NT2/D1 (cell line): ENCODE data around the gene CNN3.

ENCODE experiments used
- DNase-seq: peaks from one replicate; pipeline ENCODE4 v3.0.0-alpha.2; 2011; ENCODE audit warnings: low read depth, low spot score
- H3K27me3 ChIP-seq: 2 replicates; pipeline ENCODE4 v1.6.0; 2011; ENCODE audit warnings: mild to moderate bottlenecking; ENCODE audit not compliant: insufficient read length, insufficient read depth
- H3K36me3 ChIP-seq: 2 replicates; pipeline ENCODE4 v1.6.1; 2011; ENCODE audit warnings: mild to moderate bottlenecking, low read length, mixed read lengths; ENCODE audit not compliant: insufficient read depth, insufficient read length
- H3K4me1 ChIP-seq: 2 replicates; pipeline ENCODE4 v1.5.1; 2011; ENCODE audit not compliant: insufficient read depth, insufficient read length
- H3K4me3 ChIP-seq: 2 replicates; pipeline ENCODE4 v1.5.1; 2011; ENCODE audit warnings: low read depth; ENCODE audit not compliant: insufficient read length
- H3K9ac ChIP-seq: 2 replicates; pipeline ENCODE4 v1.6.0; 2011; ENCODE audit warnings: low read depth; ENCODE audit not compliant: insufficient read length
- H3K9me3 ChIP-seq: 2 replicates; pipeline ENCODE4 v1.5.1; 2011; ENCODE audit warnings: mild to moderate bottlenecking, low read length; ENCODE audit not compliant: insufficient read depth
- SUZ12 ChIP-seq: IDR thresholded peaks from 2 replicates; pipeline ENCODE4 v1.6.1; 2011; ENCODE audit not compliant: insufficient read length, insufficient read depth; ENCODE audit errors: extremely low read depth
- YY1 ChIP-seq: IDR thresholded peaks from 2 replicates; pipeline ENCODE4 v1.6.1; 2011; ENCODE audit not compliant: insufficient read length, insufficient read depth
- ZNF274 ChIP-seq: IDR thresholded peaks from 2 replicates; pipeline ENCODE4 v1.6.1; 2011; ENCODE audit warnings: mild to moderate bottlenecking, low read depth, low read length

Gene CNN3

DNA sequence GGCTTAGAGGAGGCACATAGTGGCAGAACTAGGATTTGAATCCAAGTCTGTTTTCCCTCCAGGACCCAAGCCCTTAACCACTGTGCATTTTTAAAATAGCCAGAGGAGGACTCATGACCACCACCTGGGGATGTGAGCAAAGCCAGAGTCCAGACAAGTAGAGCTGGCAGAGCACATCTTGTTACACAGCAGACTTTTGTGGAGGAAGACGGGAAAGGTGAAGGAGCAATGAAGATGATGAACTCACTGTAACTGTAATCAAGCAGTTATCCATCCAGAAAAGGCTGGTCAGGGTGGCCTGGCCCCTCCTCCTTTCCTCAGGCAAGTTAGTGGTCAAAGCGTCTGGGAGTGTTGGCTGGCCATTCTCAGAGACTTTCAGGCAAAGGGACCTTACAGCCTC lies 55.9 kb downstream of the CNN3 start:
- Histone ChIP-seq H3K9ac (no peak overlapping the region), H3K36me3 (no peaks in the 10 kb centered on the region), H3K9me3 (no peaks in the 10 kb centered on the region), H3K27me3 (no peaks in the 10 kb centered on the region), H3K4me3 (no peak overlapping the region), H3K4me1 (peaks cover 3% of the 10 kb centered on the region)
- TF ChIP-seq SUZ12: no peak
- TF ChIP-seq YY1: no peak
- no peak for TF ChIP-seq ZNF274
- no peak for DNase-seq

DNA sequence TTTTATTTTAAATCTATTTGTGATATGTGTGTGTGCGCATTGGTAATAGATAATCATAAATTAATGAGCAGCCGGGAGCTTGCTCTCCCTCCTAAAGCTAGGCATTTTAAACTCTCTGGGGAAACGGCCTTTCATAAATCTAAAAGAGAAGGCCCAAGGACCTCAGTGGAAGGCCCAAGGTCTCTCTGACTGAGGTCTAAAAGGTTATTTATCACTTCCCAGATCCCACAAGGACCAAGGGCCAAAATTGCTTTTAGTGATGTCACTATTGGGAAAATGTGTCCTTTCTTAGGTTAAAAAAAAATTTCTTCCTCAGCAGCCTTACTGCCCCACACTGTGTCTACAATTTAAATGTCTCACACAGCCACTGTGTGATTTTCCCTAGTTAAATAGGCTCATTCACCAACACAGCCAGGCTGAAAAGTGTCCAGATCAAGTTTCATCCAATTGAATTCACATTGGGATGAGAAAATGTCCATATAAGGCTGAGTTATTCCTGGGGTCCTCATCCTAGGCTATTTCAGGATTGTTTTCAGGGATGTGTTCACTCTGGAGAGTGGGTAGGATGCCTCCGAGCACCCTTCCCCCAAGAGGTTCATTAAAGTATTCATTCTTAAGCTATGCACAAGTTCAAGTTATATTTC lies 60.6 kb downstream of the CNN3 start:
- no peaks in the 10 kb centered on the region for H3K36me3 ChIP-seq
- H3K9ac ChIP-seq: no peak overlapping the region
- peaks cover 10% of the 10 kb centered on the region for H3K4me1 ChIP-seq
- no peaks in the 10 kb centered on the region for H3K9me3 ChIP-seq
- TF ChIP-seq ZNF274 (no peak), YY1 (no peak), SUZ12 (no peak)
- no peak for DNase-seq
- H3K27me3 ChIP-seq: no peaks in the 10 kb centered on the region
- H3K4me3 ChIP-seq: no peak overlapping the region

DNA sequence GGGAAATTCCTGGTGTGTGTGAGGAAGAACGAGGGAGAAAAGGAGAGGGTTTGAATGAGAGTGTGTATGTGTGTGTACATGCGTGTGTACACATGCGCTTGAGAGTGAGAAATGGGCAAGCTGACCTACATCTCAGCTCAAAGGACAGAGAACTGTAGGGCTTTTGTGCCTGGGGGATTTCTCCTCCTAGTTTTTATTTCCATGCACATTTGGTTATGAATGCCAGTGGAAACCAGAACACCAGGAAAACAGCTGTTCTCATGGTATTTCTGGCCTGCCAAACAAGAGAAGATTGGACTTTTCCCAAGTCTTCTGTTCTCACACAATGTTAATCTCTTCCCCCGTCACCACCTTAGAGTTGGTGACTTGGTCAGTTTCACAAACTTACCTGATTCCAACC lies 61.5 kb downstream of the CNN3 start:
- Histone ChIP-seq H3K36me3 (no peaks in the 10 kb centered on the region), H3K4me1 (peaks cover 7% of the 10 kb centered on the region), H3K9me3 (no peaks in the 10 kb centered on the region), H3K27me3 (no peaks in the 10 kb centered on the region), H3K4me3 (no peak overlapping the region), H3K9ac (no peak overlapping the region)
- no peak for TF ChIP-seq YY1
- TF ChIP-seq SUZ12: no peak
- TF ChIP-seq ZNF274: no peak
- no peak for DNase-seq

DNA sequence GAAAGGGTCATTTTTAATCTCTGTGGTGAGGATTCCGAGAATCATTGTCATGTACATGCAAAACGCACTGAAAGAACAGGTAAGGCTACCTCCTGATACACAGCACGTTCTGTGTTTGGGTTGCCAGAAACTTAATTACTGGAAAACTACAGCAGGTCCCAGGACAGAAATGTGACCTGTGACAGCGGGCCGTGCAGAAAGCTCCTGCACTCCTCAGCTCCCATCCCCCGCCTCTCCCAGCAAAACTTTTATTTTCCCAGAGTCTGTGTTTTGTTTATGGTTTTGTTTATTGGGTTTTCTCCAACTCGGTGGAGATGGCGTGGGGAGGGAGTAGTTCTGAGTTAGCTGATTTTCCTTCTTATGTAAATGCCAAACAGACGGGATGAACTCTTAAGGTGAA lies 62.1 kb downstream of the CNN3 start:
- Histone ChIP-seq H3K9ac (no peak overlapping the region), H3K4me1 (peaks cover 7% of the 10 kb centered on the region), H3K4me3 (no peak overlapping the region), H3K36me3 (no peaks in the 10 kb centered on the region), H3K27me3 (no peaks in the 10 kb centered on the region), H3K9me3 (no peaks in the 10 kb centered on the region)
- TF ChIP-seq SUZ12: no peak
- no peak for TF ChIP-seq YY1
- no peak for TF ChIP-seq ZNF274
- no peak for DNase-seq

DNA sequence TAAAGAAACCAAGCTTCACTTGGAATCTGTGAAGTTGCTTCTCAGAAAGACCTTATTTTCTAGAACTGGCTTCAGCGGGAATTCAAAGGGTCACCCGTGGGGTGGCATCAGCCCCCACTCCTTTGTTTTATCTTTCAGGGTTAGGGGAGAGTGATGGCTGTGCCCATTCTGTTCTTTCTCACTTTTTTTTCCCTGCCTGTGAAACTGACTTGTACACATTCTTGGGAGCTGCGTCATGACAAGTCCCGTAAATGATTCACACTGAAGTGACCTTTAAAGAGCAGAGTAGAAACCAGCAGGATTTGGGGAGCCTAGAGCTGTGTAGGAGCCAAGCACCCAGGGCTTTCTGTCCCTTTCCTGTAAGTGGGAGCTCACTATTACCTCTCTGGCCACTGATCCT lies 63.0 kb downstream of the CNN3 start:
- H3K9ac ChIP-seq: peak overlapping the region; percentile 2
- no peaks in the 10 kb centered on the region for H3K27me3 ChIP-seq
- H3K4me3 ChIP-seq: no peak overlapping the region
- H3K9me3 ChIP-seq: no peaks in the 10 kb centered on the region
- DNase-seq: no peak
- H3K36me3 ChIP-seq: no peaks in the 10 kb centered on the region
- TF ChIP-seq ZNF274 (no peak), SUZ12 (no peak), YY1 (no peak)
- H3K4me1 ChIP-seq: peaks cover 7% of the 10 kb centered on the region

DNA sequence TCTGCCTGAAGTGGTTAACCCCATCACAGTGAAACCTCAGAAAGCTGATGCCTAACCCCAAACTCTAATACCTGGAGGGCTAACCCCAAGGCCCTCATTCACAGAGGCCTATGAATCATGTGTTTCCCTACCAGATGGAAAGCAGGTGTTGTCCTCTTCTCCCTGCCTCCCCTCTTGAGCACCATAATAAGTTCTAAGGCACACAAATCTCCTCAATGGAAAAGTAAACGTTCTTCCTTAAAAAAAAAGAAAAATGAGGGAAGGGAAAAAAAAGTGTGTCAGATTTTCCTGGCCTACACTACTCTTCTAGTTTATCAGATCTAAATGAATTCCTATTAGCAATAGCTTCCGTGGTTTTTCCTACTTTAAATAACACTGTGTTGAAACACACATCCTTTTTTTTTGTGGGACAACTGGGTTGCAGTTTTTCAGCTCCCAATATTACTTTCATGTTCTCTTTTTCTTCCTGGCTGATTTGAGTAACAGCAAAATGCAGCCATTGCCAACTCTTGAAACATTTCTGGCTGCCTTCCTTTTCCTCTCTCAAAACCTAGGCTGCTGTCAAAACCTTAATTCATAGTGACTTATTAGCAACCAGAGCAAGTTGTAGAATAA lies 63.5 kb downstream of the CNN3 start:
- Histone ChIP-seq H3K36me3 (no peaks in the 10 kb centered on the region), H3K4me1 (peaks cover 7% of the 10 kb centered on the region), H3K9ac (peak overlapping the region; percentile 2), H3K9me3 (no peaks in the 10 kb centered on the region), H3K4me3 (no peak overlapping the region), H3K27me3 (no peaks in the 10 kb centered on the region)
- no peak for TF ChIP-seq YY1
- TF ChIP-seq SUZ12: no peak
- TF ChIP-seq ZNF274: no peak
- no peak for DNase-seq

DNA sequence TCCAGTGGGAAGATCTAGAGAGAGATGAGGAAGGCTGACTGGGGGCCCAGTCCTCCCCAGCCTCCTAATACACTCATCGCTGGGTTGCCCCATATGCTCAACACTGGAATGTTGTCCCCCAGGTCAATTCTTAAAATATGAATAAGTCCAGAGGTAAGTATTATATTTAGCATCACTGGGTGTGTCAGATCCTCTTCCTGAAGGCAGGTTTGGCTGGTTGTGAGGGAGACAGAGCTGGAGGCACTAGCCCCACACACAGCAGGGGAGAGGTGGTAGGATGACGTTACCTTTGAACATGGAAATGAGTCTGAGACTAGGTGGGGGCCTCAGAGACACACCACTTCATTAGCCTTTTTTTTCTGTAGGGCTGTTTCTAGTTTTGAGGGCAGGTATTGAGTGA lies 64.2 kb downstream of the CNN3 start:
- TF ChIP-seq ZNF274 (no peak), YY1 (no peak), SUZ12 (no peak)
- Histone ChIP-seq H3K9ac (no peak overlapping the region), H3K4me1 (peaks cover 7% of the 10 kb centered on the region), H3K27me3 (no peaks in the 10 kb centered on the region), H3K9me3 (no peaks in the 10 kb centered on the region), H3K36me3 (no peaks in the 10 kb centered on the region), H3K4me3 (no peak overlapping the region)
- no peak for DNase-seq

DNA sequence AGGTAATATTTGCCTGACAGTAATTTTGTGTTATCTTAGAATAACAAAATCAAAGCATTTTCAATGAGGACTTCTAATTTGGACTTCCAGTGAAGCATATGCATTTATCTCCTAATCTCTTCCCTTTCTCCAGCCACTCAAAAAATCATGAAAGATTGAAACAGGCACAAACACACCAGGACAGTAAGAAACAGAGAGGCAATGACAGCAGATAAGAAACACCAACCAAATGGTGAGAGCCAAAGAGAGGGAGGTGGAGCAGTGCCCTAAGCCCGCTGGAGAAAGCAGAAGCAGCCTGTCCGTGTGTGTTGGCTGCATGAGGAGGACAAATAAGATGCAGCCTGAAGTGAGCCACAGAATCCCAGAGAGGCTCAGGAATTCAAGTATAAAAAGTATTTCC lies 67.7 kb downstream of the CNN3 start:
- TF ChIP-seq YY1 (no peak), ZNF274 (no peak), SUZ12 (no peak)
- Histone ChIP-seq H3K36me3 (no peaks in the 10 kb centered on the region), H3K27me3 (peaks cover 7% of the 10 kb centered on the region), H3K9ac (no peak overlapping the region), H3K9me3 (no peaks in the 10 kb centered on the region), H3K4me1 (peaks cover 11% of the 10 kb centered on the region), H3K4me3 (no peak overlapping the region)
- DNase-seq: no peak
